ENCODE data around the gene NEMP2. TPM values are rescaled to one million over a fixed set of nuclear protein-coding genes. Genes with fewer than 3 reads are reported as not detected.
A peak's percentile ranks its signal among the peaks of the same experiment; 100 is the strongest.

NEMP2 gene
- total RNA-seq, 4 donors from 2014 or later, result 5.6 to 9.0 (median 7.3) TPM

- no peak for TF ChIP-seq CTCF (IDR thresholded peaks at IDR 0.05)
- H3K4me1 ChIP-seq, result peaks cover 5 to 9% of the 10 kb centered on the region in 2 donors
- WGBS, 2 donors, result 80 to 95% methylated on average over 3 of the region's 3 CpGs
- intact Hi-C loops (cut with DNase I), result no loop called here
- H3K27ac ChIP-seq, result no peak overlapping the region
- H3K4me3 ChIP-seq (replicated peaks in 1 of 3), result no peak overlapping the region
- no peaks in the 10 kb centered on the region for H3K27me3 ChIP-seq
- H3K36me3 ChIP-seq, result peaks cover 12 to 14% of the 10 kb centered on the region in 2 donors
- no peaks in the 10 kb centered on the region for H3K9me3 ChIP-seq
- no peak for DNase-seq
Observed at GRCh38 chr2:190490502-190490901, 44.0 kb downstream of the NEMP2 start.

GRCh38 chr2:190489475-190489874 lies 45.0 kb downstream of the NEMP2 start:
- Histone ChIP-seq H3K27me3 (no peaks in the 10 kb centered on the region), H3K4me3 (replicated peaks in 1 of 3) (no peak overlapping the region), H3K9me3 (no peaks in the 10 kb centered on the region), H3K4me1 (peaks cover 5 to 16% of the 10 kb centered on the region in 2 donors), H3K27ac (no peak overlapping the region), H3K36me3 (peaks cover 12 to 14% of the 10 kb centered on the region in 2 donors)
- TF ChIP-seq POLR2A (IDR thresholded peaks at IDR 0.05), result no peak
- no peak for TF ChIP-seq CTCF (IDR thresholded peaks at IDR 0.05)
- no peak for DNase-seq
- intact Hi-C loops (cut with DNase I), result no loop called here
- WGBS, 2 donors, result 90 to 94% methylated on average over 4 of the region's 4 CpGs

- Histone ChIP-seq H3K4me1 (peaks cover 9 to 16% of the 10 kb centered on the region in 2 donors), H3K9me3 (no peaks in the 10 kb centered on the region), H3K4me3 (replicated peaks in 1 of 3) (no peak overlapping the region), H3K36me3 (peaks cover 12 to 14% of the 10 kb centered on the region in 2 donors), H3K27me3 (no peaks in the 10 kb centered on the region), H3K27ac (no peak overlapping the region)
- intact Hi-C loops (cut with DNase I), result no loop called here
- WGBS, 2 donors, result 95 to 98% methylated on average over 6 of the region's 6 CpGs
- no peak for DNase-seq
- TF ChIP-seq CTCF (IDR thresholded peaks at IDR 0.05) (no peak), POLR2A (IDR thresholded peaks at IDR 0.05) (no peak)
Observed at GRCh38 chr2:190488516-190489233, 45.8 kb downstream of the NEMP2 start.

GRCh38 chr2:190486037-190486623 lies 48.4 kb downstream of the NEMP2 start:
- no peak for DNase-seq
- Histone ChIP-seq H3K27me3 (no peaks in the 10 kb centered on the region), H3K4me1 (peaks cover 9 to 27% of the 10 kb centered on the region in 2 donors), H3K4me3 (replicated peaks in 1 of 3) (no peak overlapping the region), H3K27ac (peak overlapping the region in 1 of 3 donors; percentile 23), H3K9me3 (no peaks in the 10 kb centered on the region), H3K36me3 (peaks cover 6 to 14% of the 10 kb centered on the region in 2 donors)
- TF ChIP-seq POLR2A (IDR thresholded peaks at IDR 0.05), result no peak
- TF ChIP-seq CTCF (IDR thresholded peaks at IDR 0.05), result no peak
- 79 to 81% methylated on average over 3 of the region's 3 CpGs for WGBS, 2 donors
- intact Hi-C loops (cut with DNase I), result no loop called here

GRCh38 chr2:190482451-190482850 lies 52.1 kb downstream of the NEMP2 start:
- TF ChIP-seq POLR2A (IDR thresholded peaks at IDR 0.05), result no peak
- no peak for TF ChIP-seq CTCF (IDR thresholded peaks at IDR 0.05)
- no peak for DNase-seq
- Histone ChIP-seq H3K4me3 (replicated peaks in 1 of 3) (no peak overlapping the region), H3K9me3 (no peaks in the 10 kb centered on the region), H3K27me3 (no peaks in the 10 kb centered on the region), H3K4me1 (peaks cover 21 to 42% of the 10 kb centered on the region in 2 donors), H3K27ac (peak overlapping the region in 1 of 3 donors; percentile 48), H3K36me3 (no peaks in the 10 kb centered on the region)
- intact Hi-C loops (cut with DNase I), result no loop called here

Measured in thyroid gland (tissue), 4 donors.